SK-N-SH treated with all-trans-retinoic acid at 6 μM for 48 hours (cell line): ENCODE measurements around the gene WASF3.

Experiments
- ATAC-seq: fragments of 200-7000 bp; cut with Tn5 transposase; 3 replicates; pipeline ENCODE4 v1.9.1; 2020; ENCODE audit warnings: mild to moderate bottlenecking, moderate library complexity
- ARNTL ChIP-seq: fragments of 450-650 bp; formaldehyde crosslinking; IDR thresholded peaks from 2 replicates; pipeline ENCODE4 v1.5.0; 2020; ENCODE audit warnings: low read depth, mild to moderate bottlenecking, moderate library complexity, borderline replicate concordance
- BACH2 ChIP-seq: fragments of 250-450 bp; sonication (Bioruptor Pico); IDR thresholded peaks from 2 replicates; pipeline ENCODE4 v1.9.0; 2021; ENCODE audit warnings: mild to moderate bottlenecking, borderline replicate concordance
- CSDC2 ChIP-seq: fragments of 250-450 bp; sonication (Bioruptor Pico); IDR thresholded peaks from 2 replicates; pipeline ENCODE4 v1.5.0; 2020; ENCODE audit warnings: mild to moderate bottlenecking, moderate library complexity
- ESRRG ChIP-seq: fragments of 250-450 bp; sonication (Bioruptor Pico); IDR thresholded peaks from 2 replicates; pipeline ENCODE4 v1.6.1; 2021; ENCODE audit warnings: mild to moderate bottlenecking
- RARB ChIP-seq: fragments of 250-450 bp; sonication (Bioruptor Pico); IDR thresholded peaks from 2 replicates; pipeline ENCODE4 v1.8.0; 2021; ENCODE audit warnings: mild to moderate bottlenecking, moderate library complexity
- TCF4 ChIP-seq: fragments of 250-450 bp; sonication (Bioruptor Pico); IDR thresholded peaks from 2 replicates; pipeline ENCODE4 v1.8.0; 2021; ENCODE audit warnings: mild to moderate bottlenecking, moderate library complexity, borderline replicate concordance
- ZC3H10 ChIP-seq: fragments of 250-450 bp; sonication (Bioruptor Pico); IDR thresholded peaks from 2 replicates; pipeline ENCODE4 v1.5.1; 2021; ENCODE audit warnings: mild to moderate bottlenecking, moderate library complexity
- ZFP3 ChIP-seq: fragments of 250-450 bp; sonication (Bioruptor Pico); IDR thresholded peaks from 2 replicates; pipeline ENCODE4 v1.5.0; 2020; ENCODE audit warnings: mild to moderate bottlenecking, moderate library complexity
- ZFP30 ChIP-seq: fragments of 450-650 bp; formaldehyde crosslinking; IDR thresholded peaks from 2 replicates; pipeline ENCODE4 v1.5.0; 2022; ENCODE audit warnings: mild to moderate bottlenecking, moderate library complexity
- ZNF565 ChIP-seq: fragments of 450-650 bp; formaldehyde crosslinking; conservative IDR thresholded peaks from 2 replicates; pipeline ENCODE4 v1.5.0; 2020; ENCODE audit warnings: low read depth, mild to moderate bottlenecking, moderate library complexity
- ZNF70 ChIP-seq: fragments of 450-650 bp; formaldehyde crosslinking; IDR thresholded peaks from 2 replicates; pipeline ENCODE4 v1.5.0; 2020; ENCODE audit warnings: mild to moderate bottlenecking, moderate library complexity
- ZNF8 ChIP-seq: fragments of 450-650 bp; formaldehyde crosslinking; IDR thresholded peaks from 2 replicates; pipeline ENCODE4 v1.5.0; 2020; ENCODE audit warnings: mild to moderate bottlenecking, moderate library complexity
- TF ChIP-seq, protein P1 (sequence below): fragments of 250-450 bp; sonication (Bioruptor Pico); IDR thresholded peaks from 2 replicates; pipeline ENCODE4 v1.5.1; 2021; ENCODE audit warnings: mild to moderate bottlenecking, moderate library complexity
- TF ChIP-seq, protein P2 (sequence below): fragments of 250-450 bp; sonication (Bioruptor Pico); IDR thresholded peaks from 2 replicates; pipeline ENCODE4 v1.8.0; 2020; ENCODE audit warnings: mild to moderate bottlenecking, moderate library complexity, borderline replicate concordance
- TF ChIP-seq, protein P3 (sequence below): fragments of 250-450 bp; sonication (Bioruptor Pico); IDR thresholded peaks from 2 replicates; pipeline ENCODE4 v1.5.0; 2020; ENCODE audit warnings: mild to moderate bottlenecking, moderate library complexity
- TF ChIP-seq, protein P4 (sequence below): fragments of 250-450 bp; sonication (Bioruptor Pico); IDR thresholded peaks from 2 replicates; pipeline ENCODE4 v1.5.1; 2020; ENCODE audit warnings: low read depth, mild to moderate bottlenecking, moderate library complexity
- TF ChIP-seq, protein P5 (sequence below): fragments of 250-450 bp; sonication (Bioruptor Pico); IDR thresholded peaks from 2 replicates; pipeline ENCODE4 v1.8.0; 2021; ENCODE audit warnings: low read depth, mild to moderate bottlenecking, moderate library complexity, borderline replicate concordance

The WASF3 gene

DNA sequence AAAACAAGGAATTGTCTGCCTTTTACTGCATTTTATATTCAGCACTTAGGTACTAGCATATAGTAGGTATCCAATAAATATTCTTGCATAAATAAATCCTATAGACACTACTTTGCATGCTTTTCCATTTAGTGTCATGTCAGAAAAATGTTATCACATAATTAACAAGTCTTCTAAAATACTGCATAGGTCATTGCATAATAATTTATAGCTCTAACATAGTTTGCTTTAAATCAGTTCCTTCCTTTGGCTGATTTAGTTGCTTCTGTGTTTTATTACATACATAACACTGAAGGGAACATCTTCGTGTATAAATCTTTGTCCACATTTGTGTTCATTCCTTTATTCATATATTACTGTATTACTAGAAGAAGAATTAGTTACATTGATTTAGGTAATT lies 36.2 kb downstream of the WASF3 start:
- ATAC-seq, result no peak
- TF ChIP-seq RARB (CRISPR knock-in tag), result no peak
- no peak for TF ChIP-seq ZNF8 (CRISPR knock-in tag)
- no peak for TF ChIP-seq CSDC2 (CRISPR knock-in tag)
- TF ChIP-seq ZC3H10 (CRISPR knock-in tag), result no peak
- TF ChIP-seq, protein P1, sequence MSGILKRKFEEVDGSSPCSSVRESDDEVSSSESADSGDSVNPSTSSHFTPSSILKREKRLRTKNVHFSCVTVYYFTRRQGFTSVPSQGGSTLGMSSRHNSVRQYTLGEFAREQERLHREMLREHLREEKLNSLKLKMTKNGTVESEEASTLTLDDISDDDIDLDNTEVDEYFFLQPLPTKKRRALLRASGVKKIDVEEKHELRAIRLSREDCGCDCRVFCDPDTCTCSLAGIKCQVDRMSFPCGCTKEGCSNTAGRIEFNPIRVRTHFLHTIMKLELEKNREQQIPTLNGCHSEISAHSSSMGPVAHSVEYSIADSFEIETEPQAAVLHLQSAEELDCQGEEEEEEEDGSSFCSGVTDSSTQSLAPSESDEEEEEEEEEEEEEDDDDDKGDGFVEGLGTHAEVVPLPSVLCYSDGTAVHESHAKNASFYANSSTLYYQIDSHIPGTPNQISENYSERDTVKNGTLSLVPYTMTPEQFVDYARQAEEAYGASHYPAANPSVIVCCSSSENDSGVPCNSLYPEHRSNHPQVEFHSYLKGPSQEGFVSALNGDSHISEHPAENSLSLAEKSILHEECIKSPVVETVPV (CRISPR knock-in tag), result no peak
- TF ChIP-seq ZNF70, result no peak
- no peak for TF ChIP-seq TCF4
- TF ChIP-seq ESRRG (CRISPR knock-in tag), result no peak
- TF ChIP-seq, protein P2, sequence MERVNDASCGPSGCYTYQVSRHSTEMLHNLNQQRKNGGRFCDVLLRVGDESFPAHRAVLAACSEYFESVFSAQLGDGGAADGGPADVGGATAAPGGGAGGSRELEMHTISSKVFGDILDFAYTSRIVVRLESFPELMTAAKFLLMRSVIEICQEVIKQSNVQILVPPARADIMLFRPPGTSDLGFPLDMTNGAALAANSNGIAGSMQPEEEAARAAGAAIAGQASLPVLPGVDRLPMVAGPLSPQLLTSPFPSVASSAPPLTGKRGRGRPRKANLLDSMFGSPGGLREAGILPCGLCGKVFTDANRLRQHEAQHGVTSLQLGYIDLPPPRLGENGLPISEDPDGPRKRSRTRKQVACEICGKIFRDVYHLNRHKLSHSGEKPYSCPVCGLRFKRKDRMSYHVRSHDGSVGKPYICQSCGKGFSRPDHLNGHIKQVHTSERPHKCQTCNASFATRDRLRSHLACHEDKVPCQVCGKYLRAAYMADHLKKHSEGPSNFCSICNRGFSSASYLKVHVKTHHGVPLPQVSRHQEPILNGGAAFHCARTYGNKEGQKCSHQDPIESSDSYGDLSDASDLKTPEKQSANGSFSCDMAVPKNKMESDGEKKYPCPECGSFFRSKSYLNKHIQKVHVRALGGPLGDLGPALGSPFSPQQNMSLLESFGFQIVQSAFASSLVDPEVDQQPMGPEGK (CRISPR knock-in tag), result no peak
- TF ChIP-seq, protein P3, sequence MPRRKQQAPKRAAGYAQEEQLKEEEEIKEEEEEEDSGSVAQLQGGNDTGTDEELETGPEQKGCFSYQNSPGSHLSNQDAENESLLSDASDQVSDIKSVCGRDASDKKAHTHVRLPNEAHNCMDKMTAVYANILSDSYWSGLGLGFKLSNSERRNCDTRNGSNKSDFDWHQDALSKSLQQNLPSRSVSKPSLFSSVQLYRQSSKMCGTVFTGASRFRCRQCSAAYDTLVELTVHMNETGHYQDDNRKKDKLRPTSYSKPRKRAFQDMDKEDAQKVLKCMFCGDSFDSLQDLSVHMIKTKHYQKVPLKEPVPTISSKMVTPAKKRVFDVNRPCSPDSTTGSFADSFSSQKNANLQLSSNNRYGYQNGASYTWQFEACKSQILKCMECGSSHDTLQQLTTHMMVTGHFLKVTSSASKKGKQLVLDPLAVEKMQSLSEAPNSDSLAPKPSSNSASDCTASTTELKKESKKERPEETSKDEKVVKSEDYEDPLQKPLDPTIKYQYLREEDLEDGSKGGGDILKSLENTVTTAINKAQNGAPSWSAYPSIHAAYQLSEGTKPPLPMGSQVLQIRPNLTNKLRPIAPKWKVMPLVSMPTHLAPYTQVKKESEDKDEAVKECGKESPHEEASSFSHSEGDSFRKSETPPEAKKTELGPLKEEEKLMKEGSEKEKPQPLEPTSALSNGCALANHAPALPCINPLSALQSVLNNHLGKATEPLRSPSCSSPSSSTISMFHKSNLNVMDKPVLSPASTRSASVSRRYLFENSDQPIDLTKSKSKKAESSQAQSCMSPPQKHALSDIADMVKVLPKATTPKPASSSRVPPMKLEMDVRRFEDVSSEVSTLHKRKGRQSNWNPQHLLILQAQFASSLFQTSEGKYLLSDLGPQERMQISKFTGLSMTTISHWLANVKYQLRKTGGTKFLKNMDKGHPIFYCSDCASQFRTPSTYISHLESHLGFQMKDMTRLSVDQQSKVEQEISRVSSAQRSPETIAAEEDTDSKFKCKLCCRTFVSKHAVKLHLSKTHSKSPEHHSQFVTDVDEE (CRISPR knock-in tag), result no peak
- TF ChIP-seq ZNF565, result no peak
- TF ChIP-seq, protein P4, sequence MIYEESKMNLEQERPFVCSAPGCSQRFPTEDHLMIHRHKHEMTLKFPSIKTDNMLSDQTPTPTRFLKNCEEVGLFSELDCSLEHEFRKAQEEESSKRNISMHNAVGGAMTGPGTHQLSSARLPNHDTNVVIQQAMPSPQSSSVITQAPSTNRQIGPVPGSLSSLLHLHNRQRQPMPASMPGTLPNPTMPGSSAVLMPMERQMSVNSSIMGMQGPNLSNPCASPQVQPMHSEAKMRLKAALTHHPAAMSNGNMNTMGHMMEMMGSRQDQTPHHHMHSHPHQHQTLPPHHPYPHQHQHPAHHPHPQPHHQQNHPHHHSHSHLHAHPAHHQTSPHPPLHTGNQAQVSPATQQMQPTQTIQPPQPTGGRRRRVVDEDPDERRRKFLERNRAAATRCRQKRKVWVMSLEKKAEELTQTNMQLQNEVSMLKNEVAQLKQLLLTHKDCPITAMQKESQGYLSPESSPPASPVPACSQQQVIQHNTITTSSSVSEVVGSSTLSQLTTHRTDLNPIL (CRISPR knock-in tag), result no peak
- TF ChIP-seq BACH2 (CRISPR knock-in tag), result no peak

DNA sequence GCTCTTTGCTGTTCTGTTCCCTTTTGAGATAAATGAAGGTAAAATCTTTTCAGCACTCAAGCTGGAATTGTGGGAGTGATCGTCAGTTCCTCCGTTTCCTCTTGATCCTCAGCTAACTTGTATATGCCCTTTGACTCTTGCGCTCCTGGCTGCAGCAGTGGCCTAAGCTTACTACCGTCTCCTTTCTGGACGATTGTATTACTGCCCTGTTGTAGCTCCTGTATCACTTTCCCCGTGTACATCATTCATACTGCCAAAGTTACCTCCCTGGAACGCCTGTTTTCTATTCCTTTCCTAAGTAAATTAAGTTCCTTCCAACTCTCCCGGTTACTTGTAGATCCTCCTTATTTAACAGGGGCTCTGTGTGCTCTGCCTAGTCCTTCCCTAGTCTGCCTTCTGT lies 36.9 kb downstream of the WASF3 start:
- TF ChIP-seq ARNTL (CRISPR knock-in tag) (no peak), ESRRG (CRISPR knock-in tag) (no peak), RARB (CRISPR knock-in tag) (no peak), CSDC2 (CRISPR knock-in tag) (no peak)
- TF ChIP-seq, protein P4 (CRISPR knock-in tag), result no peak
- TF ChIP-seq, protein P1 (CRISPR knock-in tag), result no peak
- no peak for ATAC-seq

DNA sequence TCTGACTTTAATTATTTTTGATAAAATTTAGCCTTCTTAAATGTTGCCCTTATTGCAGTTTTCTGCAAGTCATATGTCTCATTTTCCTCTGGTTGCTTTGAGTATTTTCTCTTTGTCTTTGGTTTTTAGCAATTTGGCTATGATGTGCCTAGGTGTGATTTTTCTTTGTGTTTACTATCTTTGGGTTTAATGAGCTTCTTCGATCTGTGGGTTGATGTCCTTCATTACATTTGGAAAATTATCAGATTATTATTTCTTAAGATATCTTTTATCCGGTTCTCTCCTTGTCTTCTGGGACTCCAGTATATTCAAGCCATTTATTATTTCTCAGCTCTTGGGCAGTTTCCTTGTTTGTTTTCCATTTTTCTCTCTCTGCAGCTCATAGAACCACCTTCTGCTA lies 39.0 kb downstream of the WASF3 start:
- no peak for ATAC-seq
- TF ChIP-seq, protein P1 (CRISPR knock-in tag), result no peak
- TF ChIP-seq, protein P5, sequence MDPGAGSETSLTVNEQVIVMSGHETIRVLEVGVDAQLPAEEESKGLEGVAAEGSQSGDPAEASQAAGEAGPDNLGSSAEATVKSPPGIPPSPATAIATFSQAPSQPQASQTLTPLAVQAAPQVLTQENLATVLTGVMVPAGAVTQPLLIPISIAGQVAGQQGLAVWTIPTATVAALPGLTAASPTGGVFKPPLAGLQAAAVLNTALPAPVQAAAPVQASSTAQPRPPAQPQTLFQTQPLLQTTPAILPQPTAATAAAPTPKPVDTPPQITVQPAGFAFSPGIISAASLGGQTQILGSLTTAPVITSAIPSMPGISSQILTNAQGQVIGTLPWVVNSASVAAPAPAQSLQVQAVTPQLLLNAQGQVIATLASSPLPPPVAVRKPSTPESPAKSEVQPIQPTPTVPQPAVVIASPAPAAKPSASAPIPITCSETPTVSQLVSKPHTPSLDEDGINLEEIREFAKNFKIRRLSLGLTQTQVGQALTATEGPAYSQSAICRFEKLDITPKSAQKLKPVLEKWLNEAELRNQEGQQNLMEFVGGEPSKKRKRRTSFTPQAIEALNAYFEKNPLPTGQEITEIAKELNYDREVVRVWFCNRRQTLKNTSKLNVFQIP (CRISPR knock-in tag), result no peak
- no peak for TF ChIP-seq ESRRG (CRISPR knock-in tag)
- TF ChIP-seq, protein P2 (CRISPR knock-in tag), result no peak
- TF ChIP-seq ZFP3 (CRISPR knock-in tag), result no peak
- no peak for TF ChIP-seq CSDC2 (CRISPR knock-in tag)
- no peak for TF ChIP-seq TCF4
- TF ChIP-seq, protein P3 (CRISPR knock-in tag), result no peak
- no peak for TF ChIP-seq ZFP30 (CRISPR knock-in tag)
- TF ChIP-seq BACH2 (CRISPR knock-in tag), result no peak
